HepG2 (cell line): ENCODE measurements around the gene HSD17B8. TPM values are rescaled to one million over a fixed set of nuclear protein-coding genes. Genes with fewer than 3 reads are reported as not detected.
A peak's percentile ranks its signal among the peaks of the same experiment; 100 is the strongest.

ENCODE experiments used
- ATRX ChIP-seq: sonication (generic); formaldehyde crosslinking; IDR thresholded peaks from 2 replicates; pipeline ENCODE4 v1.4.0; 2020; ENCODE audit warnings: missing genetic modification reagents, borderline replicate concordance
- BHLHE40 ChIP-seq: IDR thresholded peaks from 2 replicates; pipeline ENCODE4 v1.6.1; 2011; ENCODE audit warnings: low read length, improper control_type of control experiment
- CC2D1A ChIP-seq: sonication (generic); formaldehyde crosslinking; IDR thresholded peaks from 2 replicates; pipeline ENCODE4 v1.8.1; 2023; ENCODE audit warnings: mild to moderate bottlenecking, missing genetic modification reagents
- DMTF1 ChIP-seq: sonication (generic); formaldehyde crosslinking; IDR thresholded peaks from 2 replicates; pipeline ENCODE4 v1.4.0; 2020; ENCODE audit warnings: mild to moderate bottlenecking, missing genetic modification reagents
- DZIP1 ChIP-seq: sonication (generic); formaldehyde crosslinking; IDR thresholded peaks from 2 replicates; pipeline ENCODE4 v1.5.0; 2020; ENCODE audit warnings: mild to moderate bottlenecking, missing genetic modification reagents
- FIP1L1 ChIP-seq: fragments of 200-400 bp; formaldehyde crosslinking; IDR thresholded peaks from 2 replicates; pipeline ENCODE4 v1.6.1; 2018; ENCODE audit warnings: low read depth, mild to moderate bottlenecking, low read length, moderate library complexity, borderline replicate concordance; ENCODE audit not compliant: insufficient read depth
- FOSL2 ChIP-seq: sonication (generic); formaldehyde crosslinking; IDR thresholded peaks from 2 replicates; pipeline ENCODE4 v1.4.0; 2020; ENCODE audit warnings: missing genetic modification reagents
- JUND ChIP-seq: sonication (generic); formaldehyde crosslinking; IDR thresholded peaks from 2 replicates; pipeline ENCODE4 v1.8.0; 2022; ENCODE audit warnings: mild to moderate bottlenecking, missing genetic modification reagents
- REL ChIP-seq: sonication (generic); formaldehyde crosslinking; conservative IDR thresholded peaks from 2 replicates; pipeline ENCODE4 v1.8.0; 2022; ENCODE audit warnings: mild to moderate bottlenecking, missing genetic modification reagents, moderate library complexity
- TAF15 ChIP-seq: fragments of 200-400 bp; formaldehyde crosslinking; IDR thresholded peaks from one replicate; pipeline ENCODE4 v1.6.1; 2018; ENCODE audit warnings: mild to moderate bottlenecking, low read depth, low read length; ENCODE audit not compliant: poor library complexity, severe bottlenecking
- ZBTB2 ChIP-seq: sonication (generic); formaldehyde crosslinking; IDR thresholded peaks from 2 replicates; pipeline ENCODE4 v1.8.0; 2022; ENCODE audit warnings: low read depth, missing genetic modification reagents
- ZBTB3 ChIP-seq: sonication (generic); formaldehyde crosslinking; IDR thresholded peaks from 2 replicates; pipeline ENCODE4 v1.4.0; 2020; ENCODE audit warnings: low read depth, mild to moderate bottlenecking, moderate library complexity, missing genetic modification reagents, borderline replicate concordance
- ZKSCAN1 ChIP-seq: fragments of 150-350 bp; IDR thresholded peaks from 2 replicates; pipeline ENCODE4 v1.6.1; 2014; ENCODE audit warnings: low read length
- ZNF121 ChIP-seq: sonication (generic); formaldehyde crosslinking; IDR thresholded peaks from 2 replicates; pipeline ENCODE4 v1.5.0; 2020; ENCODE audit warnings: mild to moderate bottlenecking, missing genetic modification reagents
- ZNF530 ChIP-seq: sonication (generic); formaldehyde crosslinking; IDR thresholded peaks from 2 replicates; pipeline ENCODE4 v1.5.0; 2020; ENCODE audit warnings: low read depth, mild to moderate bottlenecking, missing genetic modification reagents
- ZNF558 ChIP-seq: sonication (generic); formaldehyde crosslinking; IDR thresholded peaks from 2 replicates; pipeline ENCODE4 v1.9.0; 2022; ENCODE audit warnings: mild to moderate bottlenecking, missing genetic modification reagents, borderline replicate concordance
- ZNF616 ChIP-seq: sonication (generic); formaldehyde crosslinking; IDR thresholded peaks from 2 replicates; pipeline ENCODE4 v1.5.0; 2020; ENCODE audit warnings: low read depth, mild to moderate bottlenecking, missing genetic modification reagents
- ZNF644 ChIP-seq: IDR thresholded peaks from 2 replicates; pipeline ENCODE4 v1.6.1; 2016; ENCODE audit warnings: low read depth
- ZNF691 ChIP-seq: sonication (generic); formaldehyde crosslinking; IDR thresholded peaks from 2 replicates; pipeline ENCODE4 v1.4.0; 2020; ENCODE audit warnings: missing genetic modification reagents, low read depth, mild to moderate bottlenecking, borderline replicate concordance
- ZNF7 ChIP-seq: IDR thresholded peaks from 2 replicates; pipeline ENCODE4 v1.6.1; 2016; ENCODE audit warnings: missing biosample characterization, missing genetic modification reagents
- ZNF704 ChIP-seq: sonication (generic); formaldehyde crosslinking; IDR thresholded peaks from 2 replicates; pipeline ENCODE4 v1.8.1; 2023; ENCODE audit warnings: mild to moderate bottlenecking, inconsistent platforms, moderate library complexity, missing genetic modification reagents, borderline replicate concordance
- polyA plus RNA-seq, 8 experiments: library from polyadenylated mRNA; depleted of rRNA in 3 of 8; stranded (reverse) in 7 of 8; unstranded in 1 of 8; fragments of >200 nt; fragmentation: Illumina TruSeq in 4 of 8; extraction: Trizol in 4 of 8; gene quantifications; 2 replicates each; pipeline versions ENCODE4 v1.2.1 to v1.2.3, GENCODE V29; 2011 to 2016; ENCODE audit warnings: low read depth in 4 of 8, missing spikeins in 1 of 8, mixed read lengths in 1 of 8; ENCODE audit not compliant: insufficient read depth in 1 of 8
- total RNA-seq, 5 experiments: library from RNA; depleted of rRNA; stranded (reverse); fragments of >200 nt; fragmentation: Illumina TruSeq; extraction: Trizol; gene quantifications; 2 replicates each; pipeline ENCODE4 v1.2.3, GENCODE V29; 2016; ENCODE audit warnings: low read depth in 1 of 5

Gene HSD17B8
- total and polyA plus RNA-seq, 2 of the 13 experiments (the other 11 are each of a cell fraction or from before 2014, with no cell fraction given): 12.6 to 20.1 TPM

- TF ChIP-seq DZIP1 (no peak), DMTF1 (CRISPR knock-in tag) (no peak), ZNF7 (no peak), CC2D1A (CRISPR knock-in tag) (0 out of 2 replicates have a peak, but pooled peaks have one; percentile 54), ZBTB3 (CRISPR knock-in tag) (peak; percentile 70; the same call in 1 of the 2 replicates), FOSL2 (CRISPR knock-in tag) (peak; percentile 81), BHLHE40 (peak; percentile 65; the same call in 1 of the 2 replicates), ZNF704 (no peak), ZNF616 (CRISPR knock-in tag) (no peak), ZKSCAN1 (no peak), ZNF558 (CRISPR knock-in tag) (no peak), ZNF530 (no peak), ZNF691 (CRISPR knock-in tag) (peak; percentile 90; the same call in 1 of the 2 replicates), ATRX (CRISPR knock-in tag) (no peak), TAF15 (no peak), ZNF121 (CRISPR knock-in tag) (peak; percentile 96), JUND (CRISPR knock-in tag) (no peak), ZBTB2 (peak; percentile 87), ZNF644 (CRISPR knock-in tag) (peak; percentile 79), REL (CRISPR knock-in tag) (no peak; the same call in 1 of the 2 replicates), FIP1L1 (no peak)
Observed at GRCh38 chr6:33198159-33198852, 6.1 kb upstream of the HSD17B8 start (continued).
